HEK293 (cell line): ENCODE measurements around the gene GBA3.

Experiments
- CTCF ChIP-seq: fragments of 450-650 bp; formaldehyde crosslinking; IDR thresholded peaks from 2 replicates; pipeline ENCODE4 v1.5.1; 2016; ENCODE audit warnings: missing biosample characterization, missing genetic modification characterization
- GLI4 ChIP-seq: fragments of 450-650 bp; formaldehyde crosslinking; IDR thresholded peaks from 2 replicates; pipeline ENCODE4 v1.5.1; 2016; ENCODE audit warnings: missing biosample characterization, missing genetic modification characterization
- KLF1 ChIP-seq: fragments of 450-650 bp; formaldehyde crosslinking; IDR thresholded peaks from 2 replicates; pipeline ENCODE4 v1.5.1; 2016; ENCODE audit warnings: missing biosample characterization, missing genetic modification characterization
- MYNN ChIP-seq: fragments of 450-650 bp; formaldehyde crosslinking; IDR thresholded peaks from 2 replicates; pipeline ENCODE4 v1.5.1; 2016; ENCODE audit warnings: missing biosample characterization, missing genetic modification characterization, borderline replicate concordance
- PBX3 ChIP-seq: sonication (generic); formaldehyde crosslinking; IDR thresholded peaks from 2 replicates; pipeline ENCODE4 v1.8.1; 2022; ENCODE audit warnings: mild to moderate bottlenecking, moderate library complexity, missing genetic modification reagents
- ZNF19 ChIP-seq: fragments of 450-650 bp; formaldehyde crosslinking; IDR thresholded peaks from 2 replicates; pipeline ENCODE4; 2016; ENCODE audit warnings: missing biosample characterization, missing genetic modification characterization, low read depth
- ZNF274 ChIP-seq, 2 experiments: fragments of 200-500 bp in 1 of 2; fragments of 450-650 bp in 1 of 2; sonication (Bioruptor generic) in 1 of 2; formaldehyde crosslinking in 1 of 2; IDR thresholded peaks; 2 replicates each; pipeline versions ENCODE4 v1.5.1 to v1.6.1; 2014 to 2016; ENCODE audit warnings: borderline replicate concordance in 1 of 2, inconsistent platforms in 1 of 2, low read length in 1 of 2, missing biosample characterization in 1 of 2, missing genetic modification characterization in 1 of 2
- ZNF555 ChIP-seq: fragments of 450-650 bp; formaldehyde crosslinking; conservative IDR thresholded peaks from 2 replicates; pipeline ENCODE4 v1.5.1; 2017; ENCODE audit warnings: missing biosample characterization, mild to moderate bottlenecking, missing genetic modification characterization, inconsistent platforms
- ZNF704 ChIP-seq: fragments of 450-650 bp; formaldehyde crosslinking; IDR thresholded peaks from 2 replicates; pipeline ENCODE4 v1.5.1; 2016; ENCODE audit warnings: missing biosample characterization, missing genetic modification characterization
- ZNF777 ChIP-seq: fragments of 450-650 bp; formaldehyde crosslinking; IDR thresholded peaks from 2 replicates; pipeline ENCODE4 v1.5.1; 2017; ENCODE audit warnings: missing biosample characterization, missing genetic modification characterization, borderline replicate concordance
- TF ChIP-seq, protein P1 (sequence below): fragments of 450-650 bp; formaldehyde crosslinking; IDR thresholded peaks from 2 replicates; pipeline ENCODE4 v1.5.1; 2017; ENCODE audit warnings: missing biosample characterization, mild to moderate bottlenecking, missing genetic modification characterization, moderate library complexity
- TF ChIP-seq, protein P2 (sequence below): fragments of 450-650 bp; formaldehyde crosslinking; IDR thresholded peaks from 2 replicates; pipeline ENCODE4 v1.5.1; 2016; ENCODE audit warnings: missing biosample characterization, missing genetic modification characterization

- TF ChIP-seq CTCF (tag by site-specific recombination): no peak
- no peak for TF ChIP-seq PBX3 (CRISPR knock-in tag)
- TF ChIP-seq ZNF777 (tag by site-specific recombination): no peak
- no peak for TF ChIP-seq ZNF555 (tag by site-specific recombination)
- TF ChIP-seq ZNF704: no peak
- no peak for TF ChIP-seq GLI4 (tag by site-specific recombination)
- TF ChIP-seq KLF1: no peak
- TF ChIP-seq MYNN (tag by site-specific recombination): no peak
- TF ChIP-seq, protein P1, sequence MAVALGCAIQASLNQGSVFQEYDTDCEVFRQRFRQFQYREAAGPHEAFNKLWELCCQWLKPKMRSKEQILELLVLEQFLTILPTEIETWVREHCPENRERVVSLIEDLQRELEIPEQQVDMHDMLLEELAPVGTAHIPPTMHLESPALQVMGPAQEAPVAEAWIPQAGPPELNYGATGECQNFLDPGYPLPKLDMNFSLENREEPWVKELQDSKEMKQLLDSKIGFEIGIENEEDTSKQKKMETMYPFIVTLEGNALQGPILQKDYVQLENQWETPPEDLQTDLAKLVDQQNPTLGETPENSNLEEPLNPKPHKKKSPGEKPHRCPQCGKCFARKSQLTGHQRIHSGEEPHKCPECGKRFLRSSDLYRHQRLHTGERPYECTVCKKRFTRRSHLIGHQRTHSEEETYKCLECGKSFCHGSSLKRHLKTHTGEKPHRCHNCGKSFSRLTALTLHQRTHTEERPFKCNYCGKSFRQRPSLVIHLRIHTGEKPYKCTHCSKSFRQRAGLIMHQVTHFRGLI: no peak
- TF ChIP-seq, protein P2, sequence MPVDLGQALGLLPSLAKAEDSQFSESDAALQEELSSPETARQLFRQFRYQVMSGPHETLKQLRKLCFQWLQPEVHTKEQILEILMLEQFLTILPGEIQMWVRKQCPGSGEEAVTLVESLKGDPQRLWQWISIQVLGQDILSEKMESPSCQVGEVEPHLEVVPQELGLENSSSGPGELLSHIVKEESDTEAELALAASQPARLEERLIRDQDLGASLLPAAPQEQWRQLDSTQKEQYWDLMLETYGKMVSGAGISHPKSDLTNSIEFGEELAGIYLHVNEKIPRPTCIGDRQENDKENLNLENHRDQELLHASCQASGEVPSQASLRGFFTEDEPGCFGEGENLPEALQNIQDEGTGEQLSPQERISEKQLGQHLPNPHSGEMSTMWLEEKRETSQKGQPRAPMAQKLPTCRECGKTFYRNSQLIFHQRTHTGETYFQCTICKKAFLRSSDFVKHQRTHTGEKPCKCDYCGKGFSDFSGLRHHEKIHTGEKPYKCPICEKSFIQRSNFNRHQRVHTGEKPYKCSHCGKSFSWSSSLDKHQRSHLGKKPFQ (tag by site-specific recombination): no peak
- TF ChIP-seq ZNF19 (tag by site-specific recombination): no peak
- TF ChIP-seq ZNF274 (IDR thresholded peaks at IDR 0.05; ENCODE audit: low read length): no peak
- no peak for TF ChIP-seq ZNF274 (tag by site-specific recombination; IDR thresholded peaks at IDR 0.05; ENCODE audit: borderline replicate concordance)
Measured at GRCh38 chr4:22859318-22859717, 166.6 kb downstream of the GBA3 start.
